Kidney epithelial cell (primary cell): ENCODE measurements around the gene RBP7. TPM values are rescaled to one million over a fixed set of nuclear protein-coding genes. Genes with fewer than 3 reads are reported as not detected.
"Not testable (repeated sequence)": the region's sequence is repeated elsewhere in the genome, so short reads cannot be mapped to it uniquely, and the experiment has no call there.

Experiments
- DNase-seq: peaks from one replicate; pipeline ENCODE4 v3.0.0-alpha.2; 2010; ENCODE audit warnings: low read depth
- H3K27me3 ChIP-seq: 2 replicates; pipeline ENCODE4 v1.6.0; 2011; ENCODE audit warnings: low read length; ENCODE audit not compliant: control insufficient read depth, insufficient read depth
- H3K36me3 ChIP-seq: 2 replicates; pipeline ENCODE4 v1.5.1; 2011; ENCODE audit warnings: low read length; ENCODE audit not compliant: control insufficient read depth, insufficient read depth
- H3K4me3 ChIP-seq: 2 replicates; pipeline ENCODE4 v1.5.1; 2011; ENCODE audit warnings: low read depth, mild to moderate bottlenecking, control low read depth, low read length
- CTCF ChIP-seq: IDR thresholded peaks from 2 replicates; pipeline ENCODE4 v1.5.1; 2011; ENCODE audit warnings: mild to moderate bottlenecking, moderate library complexity, low read length, control low read depth, inconsistent platforms; ENCODE audit not compliant: insufficient read depth, poor library complexity, severe bottlenecking
- total RNA-seq: library from RNA; depleted of rRNA; stranded (reverse); fragments of >200 nt; gene quantifications from 2 replicates; pipeline ENCODE4 v1.2.3, GENCODE V29; 2015

Gene RBP7
- total RNA-seq, 1 donor from 2014 or later, result 14.8 TPM

- no peaks in the 10 kb centered on the region for H3K27me3 ChIP-seq
- H3K4me3 ChIP-seq, result no peak overlapping the region
- TF ChIP-seq CTCF, result no peak
- no peaks in the 10 kb centered on the region for H3K36me3 ChIP-seq
- no peak for DNase-seq
Measured at GRCh38 chr1:10007169-10007568, 10.1 kb downstream of the RBP7 start.

- Histone ChIP-seq H3K27me3 (no peaks in the 10 kb centered on the region), H3K36me3 (no peaks in the 10 kb centered on the region), H3K4me3 (no peak overlapping the region)
- DNase-seq, result no peak
- TF ChIP-seq CTCF, result no peak
Measured at GRCh38 chr1:10014016-10014415, 17.0 kb downstream of the RBP7 start.

- Histone ChIP-seq H3K27me3 (no peaks in the 10 kb centered on the region), H3K36me3 (no peaks in the 10 kb centered on the region), H3K4me3 (no peak overlapping the region)
- no peak for DNase-seq
- no peak for TF ChIP-seq CTCF
Measured at GRCh38 chr1:10019561-10019960, 22.5 kb downstream of the RBP7 start.

GRCh38 chr1:10020086-10020485 is 23.1 kb downstream of the RBP7 start:
- no peak for DNase-seq
- Histone ChIP-seq H3K36me3 (no peaks in the 10 kb centered on the region), H3K27me3 (no peaks in the 10 kb centered on the region), H3K4me3 (no peak overlapping the region)
- no peak for TF ChIP-seq CTCF

- not testable (repeated sequence) for H3K36me3 ChIP-seq, H3K4me3 ChIP-seq, DNase-seq, H3K27me3 ChIP-seq
Measured at GRCh38 chr1:10020678-10021077, 23.6 kb downstream of the RBP7 start.

GRCh38 chr1:10021992-10022391 is 25.0 kb downstream of the RBP7 start:
- not testable (repeated sequence) for H3K27me3 ChIP-seq, DNase-seq, H3K36me3 ChIP-seq, H3K4me3 ChIP-seq

GRCh38 chr1:10022656-10023055 is 25.6 kb downstream of the RBP7 start:
- no peak for DNase-seq
- TF ChIP-seq CTCF, result no peak
- Histone ChIP-seq H3K36me3 (no peaks in the 10 kb centered on the region), H3K4me3 (no peak overlapping the region), H3K27me3 (no peaks in the 10 kb centered on the region)
